GM10847 (cell line): ENCODE measurements around the gene DDX24.

ENCODE experiments used
- POLR2A ChIP-seq: IDR thresholded peaks from 2 replicates; pipeline ENCODE4 v1.6.1; 2011; ENCODE audit not compliant: insufficient read length; ENCODE audit errors: extremely low read depth

DDX24 gene

GRCh38 chr14:94008234-94008633 is 72.8 kb downstream of the DDX24 start:
- TF ChIP-seq POLR2A: no peak

- no peak for TF ChIP-seq POLR2A
Measured at GRCh38 chr14:94005324-94006073, 75.5 kb downstream of the DDX24 start.

DNA sequence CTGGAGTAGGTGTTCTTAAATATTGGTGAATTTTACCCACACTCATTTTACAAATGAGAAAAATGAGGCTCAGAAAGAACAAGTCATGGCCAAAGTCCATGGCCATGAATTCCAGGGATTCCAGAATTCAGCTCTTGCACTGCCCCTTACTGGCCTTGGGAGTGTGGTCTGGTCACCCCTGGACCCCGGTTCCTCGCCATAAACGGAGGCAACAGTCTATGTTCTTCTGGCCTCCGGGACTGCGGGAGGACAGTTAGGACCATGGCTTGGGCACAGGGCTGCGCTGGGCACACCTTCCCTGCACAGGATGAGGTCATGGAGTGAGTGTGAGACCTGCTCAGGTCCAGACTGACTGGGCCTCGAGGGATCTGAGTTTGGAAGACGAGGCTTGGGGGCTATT is 77.0 kb downstream of the DDX24 start:
- no peak for TF ChIP-seq POLR2A

- no peak for TF ChIP-seq POLR2A
Measured at GRCh38 chr14:94003397-94003796, 77.6 kb downstream of the DDX24 start.

GRCh38 chr14:94001501-94002396 is 79.3 kb downstream of the DDX24 start:
- no peak for TF ChIP-seq POLR2A

- no peak for TF ChIP-seq POLR2A
Measured at GRCh38 chr14:94001016-94001415, 80.0 kb downstream of the DDX24 start.

DNA sequence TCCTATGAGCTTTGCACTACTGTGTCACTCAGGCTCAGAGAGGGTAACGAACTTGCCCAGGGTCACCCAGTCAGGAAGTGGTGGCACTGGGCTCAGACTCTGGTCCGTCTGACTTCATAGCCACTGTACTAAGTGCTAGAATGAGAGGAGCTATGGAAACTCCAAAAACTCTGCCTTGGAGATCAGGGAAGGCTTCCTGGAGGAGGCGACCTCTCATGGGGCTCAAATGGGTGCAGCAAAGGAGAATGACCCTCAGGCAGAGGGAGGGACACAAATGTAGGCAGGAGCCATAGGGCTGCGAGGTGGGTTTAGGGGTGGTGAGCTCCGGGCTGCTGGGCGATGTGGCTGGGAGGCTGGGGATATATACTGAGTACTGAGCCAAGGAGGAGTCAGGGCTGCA is 80.7 kb downstream of the DDX24 start:
- no peak for TF ChIP-seq POLR2A

GRCh38 chr14:93999573-93999972 is 81.4 kb downstream of the DDX24 start:
- TF ChIP-seq POLR2A: no peak

DNA sequence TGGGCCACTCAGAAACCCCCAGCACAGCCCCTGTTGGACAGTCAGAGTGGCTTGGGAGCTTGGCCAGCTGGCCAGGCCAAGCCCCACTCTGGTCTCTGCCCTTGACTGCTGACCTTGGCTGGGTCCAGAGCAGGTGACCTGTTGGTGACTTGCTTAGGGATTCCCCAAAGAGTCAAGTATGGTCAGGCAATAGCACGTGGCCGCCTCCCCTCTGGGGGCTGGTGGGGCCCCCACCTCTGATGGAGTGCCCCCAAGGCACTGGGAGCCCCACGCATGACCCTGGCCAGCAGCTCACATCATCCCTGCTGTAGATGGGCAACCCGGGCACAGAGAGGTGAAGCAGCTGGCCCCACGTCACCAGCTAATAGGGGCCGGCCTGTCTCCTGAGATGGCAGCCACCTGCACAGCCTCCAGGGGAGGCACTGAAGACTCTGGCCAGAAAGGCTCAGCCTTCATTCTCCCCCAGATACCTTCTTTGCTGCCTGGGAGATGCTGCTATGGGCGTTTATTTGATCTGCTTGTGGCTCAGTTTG is 82.1 kb downstream of the DDX24 start:
- TF ChIP-seq POLR2A: no peak
